ENCODE data around the gene CDH4. TPM values are rescaled to one million over a fixed set of nuclear protein-coding genes. Genes with fewer than 3 reads are reported as not detected.

The CDH4 gene
- total RNA-seq, 1 donor from 2014 or later = 3.2 TPM

DNA sequence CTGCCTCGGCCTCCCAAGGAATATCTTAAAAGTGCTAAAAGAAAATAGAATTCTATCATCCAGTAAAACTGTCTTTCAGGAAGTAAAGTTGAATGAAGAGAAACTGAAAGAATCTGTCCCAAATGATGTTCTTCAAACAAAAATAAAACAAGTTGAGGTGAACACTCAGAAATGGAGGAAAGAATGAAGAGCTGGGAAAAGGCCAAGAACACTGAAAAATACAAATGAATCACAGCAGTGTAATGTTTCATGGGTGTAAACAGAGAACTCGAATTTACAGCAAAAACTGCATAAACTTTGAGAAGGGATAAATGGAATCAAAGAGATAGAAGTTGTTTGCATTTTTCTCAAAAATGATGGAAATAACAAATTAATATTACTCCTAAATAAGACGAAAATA is 496.3 kb downstream of the CDH4 start:
- H2AFZ ChIP-seq (ENCODE audit: low read depth, low read length) = no peak overlapping the region
- no peaks in the 10 kb centered on the region for H3K27me3 ChIP-seq (ENCODE audit: insufficient read depth, low read length)
- Mint-ChIP-seq H3K27me3 (ENCODE audit: low read depth, unreplicated experiment) (no peaks in the 10 kb centered on the region), H3K4me1 (ENCODE audit: low read depth, unreplicated experiment) (peaks cover 27% of the 10 kb centered on the region), H3K9me3 (ENCODE audit: unreplicated experiment) (peaks cover 8% of the 10 kb centered on the region), H3K4me3 (ENCODE audit: unreplicated experiment) (peak overlapping the region; percentile 14), H3K36me3 (ENCODE audit: low read depth, unreplicated experiment) (no peaks in the 10 kb centered on the region), H3K27ac (ENCODE audit: unreplicated experiment) (peak overlapping the region; percentile 74)
- H3K9me3 ChIP-seq (ENCODE audit: insufficient read depth, low read depth, low read length) = no peaks in the 10 kb centered on the region
- H3K79me2 ChIP-seq (ENCODE audit: insufficient read depth, low read length) = no peaks in the 10 kb centered on the region
- peaks cover 6% of the 10 kb centered on the region for H3K4me1 ChIP-seq (ENCODE audit: insufficient read depth, low read length)
- no peaks in the 10 kb centered on the region for H4K20me1 ChIP-seq (ENCODE audit: insufficient read depth, low read length)
- no peak overlapping the region for H3K27ac ChIP-seq (ENCODE audit: low read depth, low read length)
- H3K4me3 ChIP-seq (ENCODE audit: insufficient read depth, low read depth, low read length) = no peak overlapping the region
- DNase-seq (ENCODE audit: low read depth) (peak; percentile 50), FAIRE-seq (no peak)
- H3K9ac ChIP-seq (ENCODE audit: low read length) = no peak overlapping the region
- TF ChIP-seq EZH2 (IDR thresholded peaks at IDR 0.05; ENCODE audit: insufficient read depth, low read length) = no peak
- H3K36me3 ChIP-seq (ENCODE audit: insufficient read depth, low read length) = no peaks in the 10 kb centered on the region
- H3K4me2 ChIP-seq (ENCODE audit: low read length) = peak overlapping the region; percentile 25

DNA sequence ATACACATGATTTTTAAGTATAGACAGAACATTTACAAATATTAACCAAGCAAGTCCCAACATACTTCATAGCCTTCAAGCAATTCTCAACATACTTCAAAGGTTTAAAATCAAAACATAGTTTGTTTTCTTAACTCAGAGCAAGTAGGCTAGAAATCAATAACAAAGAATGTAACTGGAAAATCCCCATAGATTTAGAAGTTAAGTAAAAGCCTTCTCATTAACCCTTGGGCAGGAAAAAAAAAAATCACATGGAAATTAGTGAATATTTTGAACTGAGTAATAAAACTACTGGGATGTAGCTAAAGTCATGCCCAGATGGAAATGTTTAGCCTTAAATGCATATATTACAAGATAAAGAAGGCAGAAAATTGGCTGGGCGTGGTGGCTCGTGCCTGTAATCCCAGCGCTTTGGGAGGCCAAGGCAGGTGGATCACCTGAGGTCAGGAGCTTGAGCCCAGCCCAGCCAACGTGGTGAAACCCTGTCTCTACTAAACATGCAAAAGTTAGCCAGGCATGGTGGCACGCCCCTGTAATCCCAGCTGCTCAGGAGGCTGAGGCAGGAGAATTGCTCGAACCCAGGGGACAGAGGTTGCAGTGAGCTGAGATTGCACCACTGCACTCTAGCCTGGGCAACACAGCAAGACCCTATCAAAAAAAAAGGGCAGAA is 497.5 kb downstream of the CDH4 start:
- Histone ChIP-seq H3K79me2 (ENCODE audit: insufficient read depth, low read length) (no peaks in the 10 kb centered on the region), H3K4me3 (ENCODE audit: insufficient read depth, low read depth, low read length) (no peak overlapping the region), H3K4me1 (ENCODE audit: insufficient read depth, low read length) (peaks cover 14% of the 10 kb centered on the region), H3K36me3 (ENCODE audit: insufficient read depth, low read length) (no peaks in the 10 kb centered on the region), H4K20me1 (ENCODE audit: insufficient read depth, low read length) (no peaks in the 10 kb centered on the region), H3K27me3 (ENCODE audit: insufficient read depth, low read length) (no peaks in the 10 kb centered on the region), H3K27ac (ENCODE audit: low read depth, low read length) (no peak overlapping the region), H3K9ac (ENCODE audit: low read length) (no peak overlapping the region), H3K4me2 (ENCODE audit: low read length) (no peak overlapping the region), H2AFZ (ENCODE audit: low read depth, low read length) (no peak overlapping the region), H3K9me3 (ENCODE audit: insufficient read depth, low read depth, low read length) (no peaks in the 10 kb centered on the region)
- no peak for FAIRE-seq
- DNase-seq (ENCODE audit: low read depth) = no peak
- Mint-ChIP-seq H3K27ac (ENCODE audit: unreplicated experiment) (no peak overlapping the region), H3K4me1 (ENCODE audit: low read depth, unreplicated experiment) (peaks cover 31% of the 10 kb centered on the region), H3K4me3 (ENCODE audit: unreplicated experiment) (no peak overlapping the region), H3K9me3 (ENCODE audit: unreplicated experiment) (peaks cover 8% of the 10 kb centered on the region), H3K36me3 (ENCODE audit: low read depth, unreplicated experiment) (no peaks in the 10 kb centered on the region), H3K27me3 (ENCODE audit: low read depth, unreplicated experiment) (no peaks in the 10 kb centered on the region)
- no peak for TF ChIP-seq EZH2 (IDR thresholded peaks at IDR 0.05; ENCODE audit: insufficient read depth, low read length)
- TF ChIP-seq, protein P1, sequence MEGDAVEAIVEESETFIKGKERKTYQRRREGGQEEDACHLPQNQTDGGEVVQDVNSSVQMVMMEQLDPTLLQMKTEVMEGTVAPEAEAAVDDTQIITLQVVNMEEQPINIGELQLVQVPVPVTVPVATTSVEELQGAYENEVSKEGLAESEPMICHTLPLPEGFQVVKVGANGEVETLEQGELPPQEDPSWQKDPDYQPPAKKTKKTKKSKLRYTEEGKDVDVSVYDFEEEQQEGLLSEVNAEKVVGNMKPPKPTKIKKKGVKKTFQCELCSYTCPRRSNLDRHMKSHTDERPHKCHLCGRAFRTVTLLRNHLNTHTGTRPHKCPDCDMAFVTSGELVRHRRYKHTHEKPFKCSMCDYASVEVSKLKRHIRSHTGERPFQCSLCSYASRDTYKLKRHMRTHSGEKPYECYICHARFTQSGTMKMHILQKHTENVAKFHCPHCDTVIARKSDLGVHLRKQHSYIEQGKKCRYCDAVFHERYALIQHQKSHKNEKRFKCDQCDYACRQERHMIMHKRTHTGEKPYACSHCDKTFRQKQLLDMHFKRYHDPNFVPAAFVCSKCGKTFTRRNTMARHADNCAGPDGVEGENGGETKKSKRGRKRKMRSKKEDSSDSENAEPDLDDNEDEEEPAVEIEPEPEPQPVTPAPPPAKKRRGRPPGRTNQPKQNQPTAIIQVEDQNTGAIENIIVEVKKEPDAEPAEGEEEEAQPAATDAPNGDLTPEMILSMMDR (IDR thresholded peaks at IDR 0.05; ENCODE audit: insufficient read depth, low read depth, low read length) = no peak

- no peaks in the 10 kb centered on the region for H3K79me2 ChIP-seq (ENCODE audit: insufficient read depth, low read length)
- H3K36me3 Mint-ChIP-seq (ENCODE audit: low read depth, unreplicated experiment) = no peaks in the 10 kb centered on the region
- DNase-seq (ENCODE audit: low read depth) (no peak), FAIRE-seq (no peak)
- peaks cover 25% of the 10 kb centered on the region for H3K4me1 Mint-ChIP-seq (ENCODE audit: low read depth, unreplicated experiment)
- no peak overlapping the region for H3K9ac ChIP-seq (ENCODE audit: low read length)
- H4K20me1 ChIP-seq (ENCODE audit: insufficient read depth, low read length) = no peaks in the 10 kb centered on the region
- no peak overlapping the region for H3K4me2 ChIP-seq (ENCODE audit: low read length)
- H3K27ac ChIP-seq (ENCODE audit: low read depth, low read length) = no peak overlapping the region
- no peak overlapping the region for H3K4me3 Mint-ChIP-seq (ENCODE audit: unreplicated experiment)
- H3K4me1 ChIP-seq (ENCODE audit: insufficient read depth, low read length) = peaks cover 14% of the 10 kb centered on the region
- H3K27ac Mint-ChIP-seq (ENCODE audit: unreplicated experiment) = no peak overlapping the region
- TF ChIP-seq, protein P1 (IDR thresholded peaks at IDR 0.05; ENCODE audit: insufficient read depth, low read depth, low read length) = no peak
- TF ChIP-seq EZH2 (IDR thresholded peaks at IDR 0.05; ENCODE audit: insufficient read depth, low read length) = no peak
- H3K4me3 ChIP-seq (ENCODE audit: insufficient read depth, low read depth, low read length) = no peak overlapping the region
- no peaks in the 10 kb centered on the region for H3K27me3 ChIP-seq (ENCODE audit: insufficient read depth, low read length)
- H3K27me3 Mint-ChIP-seq (ENCODE audit: low read depth, unreplicated experiment) = no peaks in the 10 kb centered on the region
- no peaks in the 10 kb centered on the region for H3K9me3 ChIP-seq (ENCODE audit: insufficient read depth, low read depth, low read length)
- no peak overlapping the region for H2AFZ ChIP-seq (ENCODE audit: low read depth, low read length)
- H3K36me3 ChIP-seq (ENCODE audit: insufficient read depth, low read length) = no peaks in the 10 kb centered on the region
- H3K9me3 Mint-ChIP-seq (ENCODE audit: unreplicated experiment) = peaks cover 8% of the 10 kb centered on the region
Observed at GRCh38 chr20:61750093-61750492, 498.0 kb downstream of the CDH4 start.

All from astrocyte (in vitro differentiated cells and primary cell).